ENCODE measurements around the gene C19orf47.
"Not testable (repeated sequence)": the region's sequence is repeated elsewhere in the genome, so short reads cannot be mapped to it uniquely, and the experiment has no call there.

Gene C19orf47

DNA sequence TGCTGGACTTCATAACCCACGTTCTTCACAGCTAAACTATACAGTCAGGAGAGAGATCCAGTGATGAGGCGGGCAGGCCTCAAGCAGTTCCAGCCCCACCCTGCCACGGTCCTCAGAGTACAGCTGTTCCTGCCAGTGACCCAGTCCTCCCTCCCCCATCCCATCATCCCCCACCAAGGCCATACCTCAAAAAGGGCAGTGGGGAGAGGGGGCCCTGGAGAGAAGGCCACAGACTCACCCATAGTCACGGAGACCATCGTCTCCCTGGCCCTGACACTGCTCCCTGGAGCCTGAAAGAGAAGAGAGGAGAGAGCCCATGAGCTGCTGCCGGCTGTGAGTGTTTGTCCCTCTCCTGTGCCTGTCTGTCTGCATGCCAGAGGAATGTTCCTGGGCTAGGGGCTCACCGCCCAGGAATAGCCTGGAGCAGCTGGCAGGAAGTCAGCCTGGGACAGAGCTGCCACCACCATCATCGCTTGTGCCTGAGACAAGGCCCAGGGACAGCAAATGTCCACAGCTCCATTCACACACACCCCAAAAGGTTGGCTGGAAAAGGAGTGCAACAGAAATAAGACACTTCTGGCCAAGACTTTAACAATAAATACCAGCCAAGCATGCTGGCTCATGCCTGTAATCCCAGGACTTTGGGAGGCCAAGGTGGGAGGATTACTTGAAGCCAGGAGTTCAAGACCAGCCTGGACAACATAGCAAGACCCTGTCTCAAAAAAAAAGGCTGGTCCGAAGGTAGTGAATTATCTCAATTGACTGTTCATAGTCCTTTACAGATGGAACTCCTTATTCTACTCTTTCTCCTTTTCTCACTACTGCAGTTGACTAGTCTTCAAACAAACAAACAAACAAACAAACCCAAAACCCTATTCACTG, 6.4 kb downstream of the C19orf47 start:
- Mint-ChIP-seq H3K36me3 (peaks cover 8% of the 10 kb centered on the region), H3K4me1 (peaks cover 34% of the 10 kb centered on the region), H3K27me3 (no peaks in the 10 kb centered on the region), H3K27ac (no peak overlapping the region), H3K4me3 (no peak overlapping the region), H3K9me3 (no peaks in the 10 kb centered on the region)

DNA sequence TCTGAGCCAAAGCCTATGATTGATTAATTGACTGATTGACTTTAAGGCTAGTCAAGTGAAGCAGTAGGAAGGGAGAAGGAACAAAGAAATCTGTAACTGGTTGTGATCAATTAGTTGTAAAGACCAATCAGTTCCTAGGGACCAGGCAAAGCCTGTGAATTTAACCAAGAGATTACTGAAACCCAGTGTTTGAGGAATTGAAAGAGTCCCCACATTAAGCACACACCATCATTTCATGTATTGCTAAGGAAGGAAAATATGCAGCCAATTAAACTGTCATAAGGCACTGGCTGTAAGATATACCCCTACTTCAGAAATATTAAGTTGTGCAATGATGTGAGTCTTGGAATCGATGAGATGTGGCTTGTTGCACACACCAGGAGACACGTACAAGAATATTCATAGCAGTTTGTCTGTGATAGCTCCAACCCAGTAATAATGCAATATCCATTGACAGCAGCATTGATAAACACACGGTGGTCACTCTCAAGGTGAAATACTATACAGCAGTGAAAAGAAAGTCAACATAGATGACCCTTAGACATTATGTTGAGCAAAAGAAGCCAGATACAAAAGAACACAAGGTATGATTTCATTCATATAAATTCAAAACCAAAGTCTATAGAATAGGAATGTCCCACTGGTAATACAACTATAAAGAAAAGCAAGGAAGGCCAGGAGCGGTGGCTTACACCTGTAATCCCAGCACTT, 9.0 kb downstream of the C19orf47 start:
- Mint-ChIP-seq H3K9me3 (no peaks in the 10 kb centered on the region), H3K4me3 (no peak overlapping the region), H3K27ac (no peak overlapping the region), H3K36me3 (peaks cover 9% of the 10 kb centered on the region), H3K4me1 (peaks cover 24% of the 10 kb centered on the region), H3K27me3 (no peaks in the 10 kb centered on the region)

DNA sequence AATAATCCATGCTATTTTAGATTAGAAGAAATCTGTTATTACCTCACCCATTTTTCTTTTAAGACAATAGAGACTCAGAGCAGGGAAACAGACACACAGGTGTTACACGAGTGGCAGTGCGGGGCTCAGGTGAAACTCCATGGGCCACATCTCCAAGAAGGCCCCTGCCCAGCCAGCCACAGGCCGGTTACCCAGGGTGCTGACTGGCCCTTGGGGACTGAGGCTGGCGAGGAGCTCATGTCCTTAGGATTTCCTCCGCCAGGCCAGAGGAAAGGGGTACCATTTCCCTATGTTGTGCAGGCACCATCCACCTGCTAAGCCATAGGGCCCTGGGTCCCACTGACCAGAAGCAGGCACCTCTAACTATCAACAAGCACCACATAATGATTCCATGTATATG, 10.6 kb downstream of the C19orf47 start:
- no peaks in the 10 kb centered on the region for H3K9me3 Mint-ChIP-seq
- no peak overlapping the region for H3K27ac Mint-ChIP-seq
- H3K4me1 Mint-ChIP-seq = peaks cover 18% of the 10 kb centered on the region
- H3K27me3 Mint-ChIP-seq = no peaks in the 10 kb centered on the region
- H3K36me3 Mint-ChIP-seq = peaks cover 9% of the 10 kb centered on the region
- no peak overlapping the region for H3K4me3 Mint-ChIP-seq

DNA sequence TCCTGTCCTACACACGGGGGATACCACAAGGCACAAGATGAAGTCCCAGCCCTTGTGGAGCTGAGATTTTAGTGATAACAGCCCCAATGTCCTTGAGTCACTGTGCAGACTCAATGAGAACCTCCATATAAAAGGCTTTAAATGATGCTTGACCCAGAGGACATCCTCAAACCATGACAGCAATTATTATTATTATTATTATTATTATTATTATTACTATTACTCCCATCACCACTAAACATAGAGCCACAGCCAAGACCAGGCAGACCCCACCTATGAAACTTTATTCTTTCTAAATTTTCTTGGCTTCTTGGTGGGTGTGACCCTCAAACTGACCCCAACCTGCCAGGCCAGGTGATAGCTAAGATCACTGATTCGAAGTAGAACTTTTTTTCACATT, 11.1 kb downstream of the C19orf47 start:
- Mint-ChIP-seq H3K36me3 (peaks cover 9% of the 10 kb centered on the region), H3K9me3 (no peaks in the 10 kb centered on the region), H3K27me3 (no peaks in the 10 kb centered on the region), H3K4me1 (peaks cover 14% of the 10 kb centered on the region), H3K4me3 (no peak overlapping the region), H3K27ac (no peak overlapping the region)

DNA sequence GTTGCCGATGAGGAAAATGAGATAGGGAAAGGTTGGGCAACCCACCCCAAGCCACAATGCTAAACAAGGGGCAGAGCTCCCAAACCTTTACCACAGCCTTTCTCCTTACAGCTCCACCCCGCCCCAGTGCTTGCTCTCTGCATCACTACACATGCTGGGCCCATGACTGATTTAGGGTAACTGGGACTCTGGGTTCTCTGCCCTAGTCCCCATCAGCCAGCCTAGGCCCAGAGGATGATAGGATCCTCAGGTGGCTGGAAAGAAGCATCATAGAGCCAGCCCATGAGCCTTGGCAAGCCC, 11.6 kb downstream of the C19orf47 start:
- H3K36me3 Mint-ChIP-seq = peaks cover 9% of the 10 kb centered on the region
- no peak overlapping the region for H3K27ac Mint-ChIP-seq
- H3K4me1 Mint-ChIP-seq = peaks cover 14% of the 10 kb centered on the region
- no peak overlapping the region for H3K4me3 Mint-ChIP-seq
- no peaks in the 10 kb centered on the region for H3K9me3 Mint-ChIP-seq
- H3K27me3 Mint-ChIP-seq = no peaks in the 10 kb centered on the region

DNA sequence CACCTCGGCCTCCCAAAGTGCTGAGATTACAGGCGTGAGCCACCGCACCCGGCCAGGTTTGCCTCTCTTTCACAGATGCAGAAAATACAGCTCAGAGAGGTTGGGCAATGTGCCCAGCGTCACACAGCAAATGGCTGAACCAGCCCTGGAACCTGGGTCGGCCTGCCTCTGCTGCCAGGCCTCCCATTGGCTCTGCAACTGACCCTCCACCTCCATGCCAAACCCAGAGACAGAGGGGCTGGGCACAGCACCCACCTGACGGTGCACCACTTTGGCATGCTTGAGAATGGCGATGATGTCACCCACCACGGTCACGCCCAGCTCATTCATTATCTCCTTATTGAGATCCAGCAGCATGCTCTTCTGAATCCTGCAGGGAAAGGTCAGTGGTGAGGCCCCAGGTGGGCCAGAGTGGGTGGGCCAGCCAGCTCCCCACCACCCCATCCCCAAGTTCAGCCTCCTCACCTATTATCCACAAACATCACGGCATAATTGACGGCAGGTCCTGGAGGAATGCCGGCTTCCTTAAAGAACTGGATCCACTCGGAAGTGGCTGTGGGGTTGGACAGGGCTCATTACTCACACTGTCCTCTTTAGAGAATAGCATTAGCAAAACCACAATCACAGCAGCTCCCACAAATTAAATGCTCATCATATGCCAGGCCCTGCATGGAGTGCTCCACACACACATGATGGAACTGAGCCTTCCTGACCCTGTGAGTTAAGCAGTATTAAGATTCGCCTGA, 12.2 kb downstream of the C19orf47 start:
- peaks cover 9% of the 10 kb centered on the region for H3K36me3 Mint-ChIP-seq
- no peaks in the 10 kb centered on the region for H3K9me3 Mint-ChIP-seq
- H3K4me1 Mint-ChIP-seq = peaks cover 14% of the 10 kb centered on the region
- no peaks in the 10 kb centered on the region for H3K27me3 Mint-ChIP-seq
- no peak overlapping the region for H3K4me3 Mint-ChIP-seq
- H3K27ac Mint-ChIP-seq = no peak overlapping the region

DNA sequence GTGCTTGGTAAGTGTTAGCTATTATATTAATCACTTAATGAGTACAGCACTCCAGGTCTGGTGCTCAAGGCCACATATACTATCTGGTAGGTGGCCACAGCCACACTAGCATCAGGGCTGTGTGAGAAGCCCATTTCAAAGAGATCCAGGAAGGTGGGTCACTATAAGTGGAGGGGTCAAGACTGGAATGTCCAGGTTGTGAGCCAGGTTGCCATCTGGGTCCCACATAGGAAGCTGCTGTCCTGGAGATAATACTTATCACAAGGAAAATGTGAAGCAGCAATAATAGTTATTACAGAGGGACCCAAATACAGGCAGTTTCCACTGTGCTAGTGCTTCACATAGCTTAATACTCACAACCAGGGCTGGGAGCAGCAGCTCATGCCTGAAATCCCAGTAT, 13.1 kb downstream of the C19orf47 start:
- Mint-ChIP-seq H3K4me1 (peaks cover 12% of the 10 kb centered on the region), H3K27me3 (no peaks in the 10 kb centered on the region), H3K36me3 (peaks cover 9% of the 10 kb centered on the region), H3K9me3 (no peaks in the 10 kb centered on the region), H3K4me3 (no peak overlapping the region), H3K27ac (no peak overlapping the region)

DNA sequence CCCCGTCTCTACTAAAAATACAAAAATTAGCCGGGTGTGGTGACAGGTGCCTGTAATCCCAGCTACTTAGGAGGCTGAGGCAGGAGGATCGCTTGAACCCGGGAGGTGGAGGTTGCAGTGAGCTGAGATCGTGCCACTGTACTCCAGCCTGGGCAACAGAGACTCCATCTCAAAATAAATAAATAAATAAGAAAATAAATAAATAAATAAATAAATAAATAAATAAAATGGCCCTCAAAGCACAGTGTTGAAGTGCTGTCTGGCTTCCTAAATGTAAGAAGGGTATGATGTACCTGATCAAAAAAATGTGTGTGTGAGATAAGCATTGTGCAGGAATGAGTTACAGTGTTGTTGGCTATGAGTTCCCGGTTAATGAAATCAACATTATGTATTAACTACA, 15.1 kb downstream of the C19orf47 start:
- not testable (repeated sequence) for H3K4me1 Mint-ChIP-seq, H3K27me3 Mint-ChIP-seq, H3K4me3 Mint-ChIP-seq, H3K27ac Mint-ChIP-seq, H3K36me3 Mint-ChIP-seq, H3K9me3 Mint-ChIP-seq

DNA sequence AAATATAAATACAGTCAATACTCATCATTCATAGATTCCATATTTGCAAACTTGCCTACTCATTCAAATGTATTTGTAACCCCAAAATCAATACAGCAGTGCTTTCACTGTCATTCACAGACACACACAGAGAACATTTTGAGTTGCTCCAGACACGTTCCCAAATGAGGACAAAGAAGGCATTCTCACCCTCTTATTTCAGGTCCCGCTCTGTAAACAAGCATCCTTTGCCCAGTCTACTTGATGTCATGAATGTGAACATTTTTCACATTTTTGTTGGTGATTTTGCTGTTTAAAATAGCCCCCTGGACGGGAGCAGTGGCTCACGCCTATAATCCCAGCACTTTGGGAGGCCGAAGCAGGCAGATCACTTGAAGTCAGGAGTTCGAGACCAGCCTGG, 15.5 kb downstream of the C19orf47 start:
- H3K27ac Mint-ChIP-seq = no peak overlapping the region
- H3K9me3 Mint-ChIP-seq = no peaks in the 10 kb centered on the region
- no peak overlapping the region for H3K4me3 Mint-ChIP-seq
- no peaks in the 10 kb centered on the region for H3K27me3 Mint-ChIP-seq
- peaks cover 1% of the 10 kb centered on the region for H3K36me3 Mint-ChIP-seq
- H3K4me1 Mint-ChIP-seq = no peaks in the 10 kb centered on the region

DNA sequence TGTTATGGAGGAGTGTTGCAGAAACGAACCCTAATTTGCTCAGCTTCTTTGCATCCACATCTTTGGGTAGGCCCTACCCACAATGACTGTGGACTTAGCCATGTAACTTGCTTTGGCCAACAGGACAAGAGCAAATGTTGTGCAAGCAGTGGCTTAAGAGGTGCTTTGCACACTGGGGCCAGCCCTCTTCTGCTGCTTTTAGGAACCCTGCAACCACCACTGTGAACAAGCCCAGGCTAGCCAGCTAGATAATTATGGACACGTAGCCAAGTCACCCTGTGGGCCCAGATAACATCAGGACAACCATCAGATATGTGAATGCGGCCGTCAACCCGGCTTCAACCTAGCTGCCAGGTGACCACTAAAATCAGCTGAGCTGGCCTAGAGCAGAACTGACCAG, 17.1 kb downstream of the C19orf47 start:
- H3K27ac Mint-ChIP-seq = no peak overlapping the region
- peaks cover 1% of the 10 kb centered on the region for H3K36me3 Mint-ChIP-seq
- no peaks in the 10 kb centered on the region for H3K27me3 Mint-ChIP-seq
- H3K4me3 Mint-ChIP-seq = no peak overlapping the region
- no peaks in the 10 kb centered on the region for H3K9me3 Mint-ChIP-seq
- H3K4me1 Mint-ChIP-seq = no peaks in the 10 kb centered on the region

DNA sequence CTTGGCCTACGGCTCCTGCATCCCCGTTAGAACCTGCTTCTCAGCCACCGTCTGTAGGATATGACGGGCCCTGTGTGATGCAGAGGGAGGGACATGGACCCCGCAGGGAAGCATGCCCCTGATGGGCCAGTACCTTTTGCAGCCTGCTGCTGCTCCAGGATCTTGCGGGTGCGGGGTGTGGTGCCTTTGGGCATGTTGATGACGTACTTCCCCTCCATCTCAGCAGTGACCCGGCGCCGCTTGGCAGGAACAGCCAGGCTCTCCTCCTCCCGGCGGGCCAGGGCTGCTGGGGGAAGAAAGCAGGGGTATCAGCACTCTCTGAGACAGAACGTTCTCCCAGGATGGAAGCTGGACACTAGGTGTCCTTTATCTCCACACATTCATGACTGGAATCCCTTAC, 22.0 kb downstream of the C19orf47 start:
- H3K4me1 Mint-ChIP-seq = no peaks in the 10 kb centered on the region
- no peaks in the 10 kb centered on the region for H3K27me3 Mint-ChIP-seq

DNA sequence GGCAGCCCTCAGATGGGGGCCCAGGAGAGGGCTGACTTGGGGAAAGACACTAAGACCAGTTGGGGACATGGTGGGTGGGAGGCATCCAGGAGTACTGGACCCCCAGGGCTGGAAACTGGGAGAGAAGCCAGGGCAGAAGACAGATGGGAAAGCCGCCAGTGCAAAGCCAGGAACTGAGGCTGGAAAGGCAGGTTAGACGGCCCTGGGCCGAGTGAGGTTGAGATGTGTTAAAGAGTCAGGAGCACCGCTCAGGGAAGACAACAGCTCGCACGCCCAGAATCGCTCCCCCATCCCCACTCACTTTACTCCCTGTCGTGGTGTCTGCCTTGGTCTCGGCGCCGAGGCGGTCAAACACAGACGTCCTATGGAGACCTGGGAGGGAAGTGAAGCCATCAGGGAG, 24.5 kb downstream of the C19orf47 start:
- no peaks in the 10 kb centered on the region for H3K9me3 Mint-ChIP-seq
- no peaks in the 10 kb centered on the region for H3K4me1 Mint-ChIP-seq
- H3K36me3 Mint-ChIP-seq = peaks cover 12% of the 10 kb centered on the region
- no peaks in the 10 kb centered on the region for H3K27me3 Mint-ChIP-seq
- H3K27ac Mint-ChIP-seq = no peak overlapping the region
- no peak overlapping the region for H3K4me3 Mint-ChIP-seq

More for the DNA sequence above, 22.0 kb downstream of the C19orf47 start:
- Mint-ChIP-seq H3K36me3 (peaks cover 8% of the 10 kb centered on the region), H3K27ac (no peak overlapping the region), H3K9me3 (no peaks in the 10 kb centered on the region), H3K4me3 (no peak overlapping the region)

DNA sequence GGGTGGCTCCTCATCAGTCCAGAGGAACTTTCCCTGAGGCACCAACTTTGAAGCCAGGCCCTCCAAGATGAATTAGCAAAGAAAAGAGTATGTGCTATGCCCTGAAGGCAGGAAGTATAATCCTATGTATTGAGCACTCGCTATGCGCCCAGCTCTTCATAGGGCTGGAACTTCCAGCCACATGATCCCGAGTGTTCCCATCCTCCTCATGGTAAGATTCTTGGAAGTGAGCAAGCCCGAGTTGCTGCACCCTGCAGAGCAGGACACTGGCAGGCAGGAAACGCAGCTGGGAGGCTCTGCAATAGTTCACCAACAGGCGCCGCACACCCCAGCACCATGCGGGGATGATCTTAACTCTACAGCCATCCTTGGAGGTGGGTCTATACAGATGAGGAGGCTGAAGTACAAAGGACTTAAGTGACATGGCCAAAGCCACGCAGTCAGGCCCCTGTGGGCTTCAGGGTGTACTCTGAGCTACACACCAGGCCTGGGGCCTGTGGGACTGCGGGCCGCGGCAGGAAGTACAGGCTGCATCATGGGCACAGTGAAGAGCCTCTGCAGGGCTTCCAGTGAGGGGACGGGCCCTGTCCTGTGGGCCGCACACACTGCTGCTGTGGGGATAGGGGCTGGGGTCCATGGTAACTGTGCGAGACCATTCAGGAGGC, 25.1 kb downstream of the C19orf47 start:
- no peaks in the 10 kb centered on the region for H3K27me3 Mint-ChIP-seq
- H3K4me1 Mint-ChIP-seq = no peaks in the 10 kb centered on the region

DNA sequence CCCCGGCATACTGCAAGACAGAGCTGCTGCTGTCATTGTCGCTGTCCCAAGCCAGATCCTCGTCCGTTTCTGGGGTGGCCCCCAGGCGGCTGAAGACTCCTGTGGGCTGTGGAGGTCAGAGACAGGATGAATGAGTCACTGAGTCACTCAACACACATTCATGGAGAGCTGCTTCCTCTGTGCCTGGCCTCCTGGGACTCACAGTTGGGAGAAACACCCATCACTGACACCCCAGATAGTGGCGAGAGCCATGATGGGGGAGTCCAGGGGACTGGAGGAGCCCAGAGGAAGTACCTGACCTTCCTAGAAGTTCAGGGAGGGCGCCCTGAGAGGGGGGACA, 26.0 kb downstream of the C19orf47 start:
- H3K4me3 Mint-ChIP-seq = no peak overlapping the region
- H3K9me3 Mint-ChIP-seq = no peaks in the 10 kb centered on the region
- no peak overlapping the region for H3K27ac Mint-ChIP-seq
- H3K4me1 Mint-ChIP-seq = no peaks in the 10 kb centered on the region
- H3K27me3 Mint-ChIP-seq = no peaks in the 10 kb centered on the region
- H3K36me3 Mint-ChIP-seq = peaks cover 12% of the 10 kb centered on the region

More for the DNA sequence above, 25.1 kb downstream of the C19orf47 start:
- Mint-ChIP-seq H3K4me3 (no peak overlapping the region), H3K36me3 (peaks cover 12% of the 10 kb centered on the region), H3K9me3 (no peaks in the 10 kb centered on the region), H3K27ac (no peak overlapping the region)

DNA sequence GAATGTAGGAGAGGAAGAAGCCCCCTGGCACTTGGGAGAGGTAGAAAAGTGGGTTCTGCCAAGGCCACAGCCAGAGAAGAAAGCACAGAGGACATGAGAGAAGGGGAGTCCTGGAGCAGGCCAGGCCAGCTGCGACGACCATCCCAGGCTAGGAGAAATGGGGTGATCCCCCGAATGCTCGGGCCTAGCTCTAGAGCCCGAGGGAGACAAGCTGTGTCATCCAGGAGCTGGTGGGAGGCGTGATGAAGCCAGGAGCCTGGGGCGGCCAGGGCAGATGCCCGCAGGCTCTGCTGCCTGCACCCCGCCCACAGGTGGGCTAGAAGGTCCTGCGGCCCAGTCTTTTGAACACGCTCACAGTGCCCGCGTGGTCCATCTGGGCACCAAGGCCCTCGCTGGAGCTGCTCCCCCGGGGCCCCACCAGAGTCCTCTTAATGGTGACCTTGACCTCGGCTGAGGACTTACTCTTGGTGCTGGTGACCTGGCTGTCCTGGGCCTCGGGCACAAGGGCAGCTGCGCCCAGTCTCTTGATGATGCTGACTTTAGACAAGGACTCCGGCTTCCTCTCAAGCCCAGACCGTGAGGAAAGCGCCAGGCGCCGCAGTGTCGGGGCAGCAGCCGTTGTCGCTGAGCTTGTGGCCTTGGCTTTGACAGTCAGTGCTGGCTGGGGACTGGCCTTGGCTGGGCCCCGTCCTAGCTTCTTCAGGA, 26.5 kb downstream of the C19orf47 start:
- no peaks in the 10 kb centered on the region for H3K27me3 Mint-ChIP-seq
- no peaks in the 10 kb centered on the region for H3K4me1 Mint-ChIP-seq
- H3K9me3 Mint-ChIP-seq = no peaks in the 10 kb centered on the region
- H3K36me3 Mint-ChIP-seq = peaks cover 12% of the 10 kb centered on the region
- no peak overlapping the region for H3K27ac Mint-ChIP-seq
- H3K4me3 Mint-ChIP-seq = no peak overlapping the region

Data from activated naive CD4-positive, alpha-beta T cell treated with anti-CD3 and anti-CD28 coated beads, Interleukin-2, amount 50 U/mL, for 24 hours (primary cell).